KMS-11 (cell line): Measurements from ENCODE around the gene LRRC43.

ENCODE experiments used
- H2AFZ ChIP-seq: fragments of 200-600 bp; sonication (generic); 2 replicates; pipeline ENCODE4 v1.6.1; 2016; ENCODE audit warnings: antibody characterized with exemption, mixed run types, low read depth
- H3K27ac ChIP-seq: fragments of 200-600 bp; sonication (generic); 2 replicates; pipeline ENCODE4 v1.6.1; 2016; ENCODE audit warnings: mild to moderate bottlenecking, mixed run types
- H3K27me3 ChIP-seq: fragments of 200-600 bp; sonication (generic); 2 replicates; pipeline ENCODE4 v1.6.1; 2017; ENCODE audit warnings: mild to moderate bottlenecking, low read depth, mixed run types, moderate library complexity; ENCODE audit not compliant: insufficient read depth
- H3K36me3 ChIP-seq: fragments of 200-600 bp; sonication (generic); 2 replicates; pipeline ENCODE4 v1.6.1; 2017; ENCODE audit warnings: mild to moderate bottlenecking, mixed run types; ENCODE audit not compliant: insufficient read depth
- H3K4me1 ChIP-seq: fragments of 200-600 bp; sonication (generic); 2 replicates; pipeline ENCODE4 v1.6.1; 2016; ENCODE audit warnings: mild to moderate bottlenecking, low read depth, mixed run types; ENCODE audit not compliant: poor library complexity, severe bottlenecking
- H3K4me2 ChIP-seq: fragments of 200-600 bp; sonication (generic); 2 replicates; pipeline ENCODE4 v1.7.0; 2016; ENCODE audit warnings: mild to moderate bottlenecking, mixed run types
- H3K4me3 ChIP-seq: fragments of 200-600 bp; sonication (generic); IDR thresholded peaks from 2 replicates; pipeline ENCODE4 v1.6.1; 2017; ENCODE audit warnings: low read depth, low read length, mixed read lengths; ENCODE audit not compliant: insufficient read depth
- H3K79me2 ChIP-seq: fragments of 200-600 bp; sonication (generic); 2 replicates; pipeline ENCODE4 v1.6.1; 2016; ENCODE audit warnings: low read depth, mixed run types; ENCODE audit not compliant: insufficient read depth
- H3K9ac ChIP-seq: fragments of 200-600 bp; sonication (generic); 2 replicates; pipeline ENCODE4 v1.6.1; 2016; ENCODE audit warnings: mild to moderate bottlenecking, mixed run types
- H4K20me1 ChIP-seq: fragments of 200-600 bp; sonication (generic); 2 replicates; pipeline ENCODE4 v1.6.1; 2016; ENCODE audit warnings: mild to moderate bottlenecking, mixed run types; ENCODE audit not compliant: insufficient read depth
- CTCF ChIP-seq: fragments of 200-600 bp; sonication (generic); conservative IDR thresholded peaks from 2 replicates; pipeline ENCODE4 v1.6.1; 2017; ENCODE audit warnings: low read depth, mild to moderate bottlenecking, antibody characterized with exemption, low read length, moderate library complexity, mixed read lengths

Gene LRRC43

GRCh38 chr12:122160761-122161160, 22.2 kb upstream of the LRRC43 start:
- no peaks in the 10 kb centered on the region for H3K27me3 ChIP-seq
- no peak overlapping the region for H3K9ac ChIP-seq
- no peak for TF ChIP-seq CTCF
- H3K4me3 ChIP-seq: no peak overlapping the region
- H4K20me1 ChIP-seq: no peaks in the 10 kb centered on the region
- H3K4me2 ChIP-seq: no peak overlapping the region
- no peak overlapping the region for H2AFZ ChIP-seq
- H3K27ac ChIP-seq: no peak overlapping the region
- H3K79me2 ChIP-seq: no peaks in the 10 kb centered on the region
- H3K36me3 ChIP-seq: no peaks in the 10 kb centered on the region
- no peaks in the 10 kb centered on the region for H3K4me1 ChIP-seq

GRCh38 chr12:122161682-122162081, 21.2 kb upstream of the LRRC43 start:
- no peak for TF ChIP-seq CTCF
- H3K36me3 ChIP-seq: no peaks in the 10 kb centered on the region
- no peaks in the 10 kb centered on the region for H4K20me1 ChIP-seq
- H3K27ac ChIP-seq: no peak overlapping the region
- no peak overlapping the region for H3K9ac ChIP-seq
- no peaks in the 10 kb centered on the region for H3K4me1 ChIP-seq
- H3K79me2 ChIP-seq: no peaks in the 10 kb centered on the region
- no peak overlapping the region for H2AFZ ChIP-seq
- no peak overlapping the region for H3K4me3 ChIP-seq
- H3K4me2 ChIP-seq: no peak overlapping the region
- H3K27me3 ChIP-seq: no peaks in the 10 kb centered on the region

GRCh38 chr12:122162976-122163375, 19.9 kb upstream of the LRRC43 start:
- H3K4me3 ChIP-seq: no peak overlapping the region
- no peaks in the 10 kb centered on the region for H3K4me1 ChIP-seq
- H3K36me3 ChIP-seq: no peaks in the 10 kb centered on the region
- no peaks in the 10 kb centered on the region for H3K79me2 ChIP-seq
- TF ChIP-seq CTCF: no peak
- H3K4me2 ChIP-seq: no peak overlapping the region
- no peak overlapping the region for H2AFZ ChIP-seq
- H3K9ac ChIP-seq: no peak overlapping the region
- no peaks in the 10 kb centered on the region for H4K20me1 ChIP-seq
- no peaks in the 10 kb centered on the region for H3K27me3 ChIP-seq
- no peak overlapping the region for H3K27ac ChIP-seq

DNA sequence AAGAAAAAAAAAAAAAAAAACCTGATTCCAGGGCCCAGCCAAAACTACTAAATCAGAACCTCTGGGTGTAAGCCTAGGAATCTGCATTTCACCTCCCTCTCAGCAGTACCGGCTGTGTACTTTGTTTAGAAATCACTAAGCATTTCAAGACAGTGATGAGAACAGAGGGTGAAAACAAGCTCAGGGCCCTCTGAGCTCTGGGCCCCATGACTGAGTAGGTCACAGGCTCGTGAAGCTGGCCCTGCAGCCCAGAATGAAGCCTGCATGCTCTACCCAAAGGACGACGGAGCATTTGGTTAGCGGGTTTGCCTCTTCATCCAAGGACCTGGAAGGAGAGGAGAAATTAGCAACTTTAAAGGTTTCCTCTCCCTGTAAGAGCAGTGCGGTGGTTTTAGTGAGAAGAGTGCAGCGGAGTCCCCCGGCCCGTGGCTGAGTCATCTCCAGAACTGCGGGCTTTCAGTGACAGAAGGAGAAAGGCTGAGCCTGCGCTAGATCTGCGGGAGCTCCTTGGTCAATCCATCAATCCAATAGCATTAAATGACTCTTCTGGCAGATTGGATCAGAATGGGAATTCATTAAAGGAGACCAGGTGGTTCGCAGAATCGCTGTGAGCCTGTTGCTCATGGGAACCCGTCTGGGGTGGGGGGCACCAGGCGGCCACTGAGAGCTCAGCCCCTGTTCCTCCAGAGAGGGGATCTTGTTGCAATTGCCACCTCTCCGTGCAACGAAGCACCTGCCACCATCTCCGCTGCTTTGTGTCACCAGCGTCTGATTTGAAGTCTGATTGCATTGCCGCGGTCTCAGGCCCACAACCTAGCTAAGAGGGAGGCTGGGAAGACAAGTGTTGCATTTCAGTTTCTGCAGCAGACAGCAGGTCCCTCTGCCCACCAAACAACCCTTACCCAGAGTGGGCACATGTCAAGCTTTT, 16.2 kb upstream of the LRRC43 start:
- Histone ChIP-seq H4K20me1 (no peaks in the 10 kb centered on the region), H3K4me1 (no peaks in the 10 kb centered on the region), H2AFZ (no peak overlapping the region), H3K27me3 (no peaks in the 10 kb centered on the region), H3K9ac (no peak overlapping the region), H3K79me2 (no peaks in the 10 kb centered on the region), H3K4me2 (no peak overlapping the region), H3K36me3 (no peaks in the 10 kb centered on the region), H3K27ac (no peak overlapping the region), H3K4me3 (no peak overlapping the region)
- no peak for TF ChIP-seq CTCF
